ENCODE measurements around the gene STPG2.

DNA sequence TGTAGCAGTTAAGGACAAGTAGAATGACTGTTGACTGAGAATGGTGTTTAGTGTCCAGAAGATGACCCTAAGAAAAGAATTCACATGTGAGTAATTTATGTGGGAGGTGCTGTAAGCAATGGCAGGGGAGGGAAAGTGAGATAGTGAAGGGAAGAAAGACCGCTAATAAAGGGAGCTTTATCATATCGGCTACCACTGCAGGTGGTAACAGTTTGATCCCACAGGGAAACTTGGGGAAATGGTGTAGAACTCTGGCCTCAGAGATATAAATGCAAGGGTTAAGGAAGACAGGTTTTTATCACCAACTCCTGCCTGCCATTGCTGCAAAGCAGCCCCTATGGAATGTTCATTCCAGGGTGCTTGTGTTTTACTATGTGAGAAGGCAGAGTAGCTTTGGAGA lies 489.6 kb downstream of the STPG2 start:
- TF ChIP-seq, protein P1, sequence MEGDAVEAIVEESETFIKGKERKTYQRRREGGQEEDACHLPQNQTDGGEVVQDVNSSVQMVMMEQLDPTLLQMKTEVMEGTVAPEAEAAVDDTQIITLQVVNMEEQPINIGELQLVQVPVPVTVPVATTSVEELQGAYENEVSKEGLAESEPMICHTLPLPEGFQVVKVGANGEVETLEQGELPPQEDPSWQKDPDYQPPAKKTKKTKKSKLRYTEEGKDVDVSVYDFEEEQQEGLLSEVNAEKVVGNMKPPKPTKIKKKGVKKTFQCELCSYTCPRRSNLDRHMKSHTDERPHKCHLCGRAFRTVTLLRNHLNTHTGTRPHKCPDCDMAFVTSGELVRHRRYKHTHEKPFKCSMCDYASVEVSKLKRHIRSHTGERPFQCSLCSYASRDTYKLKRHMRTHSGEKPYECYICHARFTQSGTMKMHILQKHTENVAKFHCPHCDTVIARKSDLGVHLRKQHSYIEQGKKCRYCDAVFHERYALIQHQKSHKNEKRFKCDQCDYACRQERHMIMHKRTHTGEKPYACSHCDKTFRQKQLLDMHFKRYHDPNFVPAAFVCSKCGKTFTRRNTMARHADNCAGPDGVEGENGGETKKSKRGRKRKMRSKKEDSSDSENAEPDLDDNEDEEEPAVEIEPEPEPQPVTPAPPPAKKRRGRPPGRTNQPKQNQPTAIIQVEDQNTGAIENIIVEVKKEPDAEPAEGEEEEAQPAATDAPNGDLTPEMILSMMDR (IDR thresholded peaks at IDR 0.05): no peak
- no peak for TF ChIP-seq POLR2A (IDR thresholded peaks at IDR 0.05)
